ENCODE data around the gene MEA1.
"Not testable (repeated sequence)": the region's sequence is repeated elsewhere in the genome, so short reads cannot be mapped to it uniquely, and the experiment has no call there.

MEA1 gene

GRCh38 chr6:43005844-43006243, 7.9 kb downstream of the MEA1 start:
- Histone ChIP-seq H3K9me3 (ENCODE audit: control insufficient read depth, low read length) (no peaks in the 10 kb centered on the region), H3K4me1 (ENCODE audit: control insufficient read depth, insufficient read depth, low read length) (no peaks in the 10 kb centered on the region), H3K9ac (ENCODE audit: low read length) (no peak overlapping the region), H3K4me3 (ENCODE audit: low read length) (no peak overlapping the region), H3K36me3 (ENCODE audit: control insufficient read depth, insufficient read depth, low read length, severe bottlenecking) (peaks cover 50% of the 10 kb centered on the region), H3K27me3 (replicated peaks; ENCODE audit: control insufficient read depth, insufficient read depth, low read length) (no peaks in the 10 kb centered on the region)
- DNase-seq (ENCODE audit: low read depth): no peak

DNA sequence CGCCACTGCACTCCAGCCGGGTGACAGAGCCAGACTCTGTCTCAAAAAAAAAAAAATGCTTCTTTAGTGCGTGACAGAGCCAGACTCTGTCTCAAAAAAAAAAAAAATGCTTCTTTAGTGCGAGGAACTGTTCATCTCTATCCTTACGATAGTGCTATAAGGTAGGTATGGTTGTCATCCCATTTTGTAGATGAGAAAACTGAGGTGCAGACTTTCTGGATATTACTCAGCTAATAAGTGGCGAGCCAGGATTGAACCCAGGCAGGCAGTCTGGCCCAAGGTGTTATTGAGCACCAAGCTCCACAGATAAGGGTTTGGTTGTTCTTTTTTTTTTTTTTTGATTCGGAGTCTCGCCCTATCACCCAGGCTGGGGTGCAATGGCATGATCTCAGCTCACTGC, 11.9 kb downstream of the MEA1 start:
- Histone ChIP-seq H3K27me3 (replicated peaks; ENCODE audit: control insufficient read depth, insufficient read depth, low read length) (no peaks in the 10 kb centered on the region), H3K4me1 (ENCODE audit: control insufficient read depth, insufficient read depth, low read length) (no peaks in the 10 kb centered on the region)
- DNase-seq (ENCODE audit: low read depth): no peak

DNA sequence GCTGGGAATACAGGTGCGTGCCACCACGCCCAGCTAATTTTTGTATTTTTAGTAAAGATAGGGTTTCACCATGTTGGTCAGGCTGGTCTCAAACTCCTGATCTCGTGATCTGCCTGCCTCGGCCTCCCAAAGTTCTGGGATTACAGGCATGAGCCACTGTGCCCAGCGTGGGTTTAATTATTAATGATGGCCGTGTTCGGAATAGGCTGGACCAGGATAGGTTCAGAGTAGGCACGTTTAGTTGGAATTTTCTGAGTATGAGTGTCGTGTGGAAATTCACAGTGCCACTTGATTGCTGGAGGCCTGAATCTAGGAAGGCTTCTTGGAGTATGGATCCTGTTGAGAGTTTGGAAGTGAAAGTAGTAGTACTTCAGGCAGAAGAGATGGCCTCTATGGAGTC, 15.5 kb downstream of the MEA1 start:
- H3K9me3 ChIP-seq (ENCODE audit: control insufficient read depth, low read length); H3K4me1 ChIP-seq (ENCODE audit: control insufficient read depth, insufficient read depth, low read length); H3K9ac ChIP-seq (ENCODE audit: low read length); H3K36me3 ChIP-seq (ENCODE audit: control insufficient read depth, insufficient read depth, low read length, severe bottlenecking); DNase-seq (ENCODE audit: low read depth); H3K27me3 ChIP-seq (replicated peaks; ENCODE audit: control insufficient read depth, insufficient read depth, low read length); H3K4me3 ChIP-seq (ENCODE audit: low read length): not testable (repeated sequence)

More for the DNA sequence above, 11.9 kb downstream of the MEA1 start:
- Histone ChIP-seq H3K9me3 (ENCODE audit: control insufficient read depth, low read length) (no peaks in the 10 kb centered on the region), H3K9ac (ENCODE audit: low read length) (no peak overlapping the region), H3K4me3 (ENCODE audit: low read length) (no peak overlapping the region), H3K36me3 (ENCODE audit: control insufficient read depth, insufficient read depth, low read length, severe bottlenecking) (peaks cover 15% of the 10 kb centered on the region)

GRCh38 chr6:42996513-42996912, 17.2 kb downstream of the MEA1 start:
- no peaks in the 10 kb centered on the region for H3K27me3 ChIP-seq (replicated peaks; ENCODE audit: control insufficient read depth, insufficient read depth, low read length)
- no peak overlapping the region for H3K9ac ChIP-seq (ENCODE audit: low read length)
- H3K36me3 ChIP-seq (ENCODE audit: control insufficient read depth, insufficient read depth, low read length, severe bottlenecking): peaks cover 1% of the 10 kb centered on the region
- H3K4me3 ChIP-seq (ENCODE audit: low read length): no peak overlapping the region
- DNase-seq (ENCODE audit: low read depth): peak; percentile 24
- H3K4me1 ChIP-seq (ENCODE audit: control insufficient read depth, insufficient read depth, low read length): no peaks in the 10 kb centered on the region
- no peaks in the 10 kb centered on the region for H3K9me3 ChIP-seq (ENCODE audit: control insufficient read depth, low read length)

GRCh38 chr6:42993445-42993844, 20.3 kb downstream of the MEA1 start:
- DNase-seq (ENCODE audit: low read depth): no peak
- no peaks in the 10 kb centered on the region for H3K27me3 ChIP-seq (replicated peaks; ENCODE audit: control insufficient read depth, insufficient read depth, low read length)
- no peaks in the 10 kb centered on the region for H3K9me3 ChIP-seq (ENCODE audit: control insufficient read depth, low read length)
- H3K9ac ChIP-seq (ENCODE audit: low read length): no peak overlapping the region
- H3K4me3 ChIP-seq (ENCODE audit: low read length): no peak overlapping the region
- H3K36me3 ChIP-seq (ENCODE audit: control insufficient read depth, insufficient read depth, low read length, severe bottlenecking): peaks cover 22% of the 10 kb centered on the region
- peaks cover 6% of the 10 kb centered on the region for H3K4me1 ChIP-seq (ENCODE audit: control insufficient read depth, insufficient read depth, low read length)

- Histone ChIP-seq H3K9ac (ENCODE audit: low read length) (no peak overlapping the region), H3K4me3 (ENCODE audit: low read length) (no peak overlapping the region), H3K27me3 (replicated peaks; ENCODE audit: control insufficient read depth, insufficient read depth, low read length) (no peaks in the 10 kb centered on the region), H3K4me1 (ENCODE audit: control insufficient read depth, insufficient read depth, low read length) (peaks cover 34% of the 10 kb centered on the region), H3K9me3 (ENCODE audit: control insufficient read depth, low read length) (no peaks in the 10 kb centered on the region), H3K36me3 (ENCODE audit: control insufficient read depth, insufficient read depth, low read length, severe bottlenecking) (peaks cover 22% of the 10 kb centered on the region)
- no peak for DNase-seq (ENCODE audit: low read depth)
Observed at GRCh38 chr6:42989923-42990322, 23.8 kb downstream of the MEA1 start.

DNA sequence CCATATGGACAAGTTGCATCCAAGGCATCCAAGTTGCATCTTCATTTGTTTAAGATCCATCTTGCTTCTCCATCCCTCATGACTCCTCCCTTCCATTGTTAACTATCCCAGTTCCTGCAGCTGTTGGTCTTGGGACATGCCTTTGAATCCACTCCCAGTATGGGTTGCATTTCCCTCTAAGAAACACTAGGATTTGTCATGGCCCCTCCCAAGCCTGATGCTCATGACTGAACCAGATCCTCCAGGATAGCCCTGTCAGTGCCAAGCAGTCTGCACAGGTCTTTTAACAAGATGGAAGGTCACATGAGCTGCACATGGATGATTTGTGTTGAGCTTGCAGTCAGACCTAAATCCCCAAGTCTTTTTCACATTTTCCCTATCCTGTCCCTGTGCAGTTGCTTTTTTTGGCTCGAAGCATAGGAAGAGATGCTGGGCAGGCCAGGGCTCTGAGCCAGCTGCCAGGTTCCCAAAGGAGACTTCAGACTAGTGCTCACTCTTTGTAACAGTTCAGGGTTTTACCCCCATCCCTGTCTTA, 25.2 kb downstream of the MEA1 start:
- Histone ChIP-seq H3K9ac (ENCODE audit: low read length) (no peak overlapping the region), H3K27me3 (replicated peaks; ENCODE audit: control insufficient read depth, insufficient read depth, low read length) (no peaks in the 10 kb centered on the region), H3K36me3 (ENCODE audit: control insufficient read depth, insufficient read depth, low read length, severe bottlenecking) (peaks cover 22% of the 10 kb centered on the region), H3K4me1 (ENCODE audit: control insufficient read depth, insufficient read depth, low read length) (peaks cover 38% of the 10 kb centered on the region), H3K9me3 (ENCODE audit: control insufficient read depth, low read length) (no peaks in the 10 kb centered on the region), H3K4me3 (ENCODE audit: low read length) (no peak overlapping the region)
- DNase-seq (ENCODE audit: low read depth): peak; percentile 19

DNA sequence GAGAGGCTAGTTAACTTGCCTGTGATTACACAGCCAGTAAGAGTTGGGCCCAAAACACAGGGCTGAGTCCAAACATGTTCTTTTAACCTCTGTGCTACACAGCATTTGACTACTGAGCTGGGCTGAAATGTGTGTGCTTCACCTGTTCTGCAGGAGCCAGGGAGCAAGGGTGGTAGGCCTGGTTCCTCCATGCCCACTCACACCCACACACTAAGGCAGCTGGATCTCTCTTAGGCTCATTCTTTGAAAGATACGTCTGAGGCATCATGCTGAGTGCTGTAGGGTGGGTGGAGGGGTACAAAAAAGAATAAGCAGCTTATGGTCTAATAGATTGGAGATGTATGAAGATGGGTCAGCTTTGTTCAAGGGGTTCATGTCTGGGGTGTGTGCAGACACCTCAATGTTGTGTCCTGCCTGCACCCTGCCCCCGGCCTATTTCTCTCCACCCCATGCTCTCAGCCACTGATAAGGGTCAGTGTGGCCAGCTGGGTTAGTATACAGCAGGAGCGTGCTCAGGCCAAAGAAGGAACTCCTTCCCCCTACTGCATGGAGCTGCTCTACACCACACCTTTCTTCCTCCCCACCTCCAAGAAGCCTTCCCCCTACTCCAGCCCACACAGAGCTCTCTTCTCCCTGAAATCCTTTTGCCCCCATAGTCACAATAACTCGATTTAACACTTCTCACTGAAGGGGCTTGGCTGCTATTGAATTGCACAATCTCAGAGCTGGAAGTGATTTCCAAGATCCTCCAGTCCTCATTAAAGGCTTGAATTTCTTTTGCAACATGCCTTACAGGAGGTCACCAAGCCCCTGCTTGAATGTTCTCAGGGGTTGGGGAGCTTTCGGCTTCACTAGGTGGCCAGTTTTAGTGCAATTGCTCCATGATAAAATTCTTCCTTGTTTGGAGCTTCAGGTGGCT, 26.0 kb downstream of the MEA1 start:
- H3K4me3 ChIP-seq (ENCODE audit: low read length): no peak overlapping the region
- no peaks in the 10 kb centered on the region for H3K9me3 ChIP-seq (ENCODE audit: control insufficient read depth, low read length)
- no peaks in the 10 kb centered on the region for H3K27me3 ChIP-seq (replicated peaks; ENCODE audit: control insufficient read depth, insufficient read depth, low read length)
- peak; percentile 52 for DNase-seq (ENCODE audit: low read depth)
- peaks cover 39% of the 10 kb centered on the region for H3K4me1 ChIP-seq (ENCODE audit: control insufficient read depth, insufficient read depth, low read length)
- H3K36me3 ChIP-seq (ENCODE audit: control insufficient read depth, insufficient read depth, low read length, severe bottlenecking): peaks cover 22% of the 10 kb centered on the region
- H3K9ac ChIP-seq (ENCODE audit: low read length): no peak overlapping the region

DNA sequence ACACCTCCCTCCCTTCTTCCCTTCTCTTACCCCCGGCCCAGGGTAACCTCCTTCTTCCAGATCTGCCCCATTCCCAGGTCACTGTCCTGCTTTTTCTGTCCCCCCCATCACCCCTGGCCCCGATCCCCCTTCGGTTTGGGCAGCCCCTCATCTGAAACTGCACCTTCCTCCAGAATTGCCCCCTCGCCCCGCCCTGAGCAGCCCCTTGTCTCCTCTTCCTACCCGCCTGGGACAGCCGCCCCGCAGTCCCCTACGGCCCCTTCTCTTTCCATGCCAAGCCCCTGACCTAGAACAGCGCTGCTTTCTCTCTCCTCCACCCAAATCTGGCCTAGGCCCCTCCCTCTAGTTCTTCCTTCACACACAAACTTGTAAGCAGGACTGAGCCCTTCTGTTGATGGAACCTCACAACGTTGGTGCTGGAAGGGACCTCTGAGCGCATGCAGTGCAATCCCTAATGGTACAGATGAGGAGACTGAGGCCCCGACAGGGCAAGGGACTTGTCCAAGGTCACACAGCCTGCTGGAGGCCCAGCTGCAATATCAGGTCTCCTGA, 28.7 kb downstream of the MEA1 start:
- Histone ChIP-seq H3K27me3 (replicated peaks; ENCODE audit: control insufficient read depth, insufficient read depth, low read length) (no peaks in the 10 kb centered on the region), H3K36me3 (ENCODE audit: control insufficient read depth, insufficient read depth, low read length, severe bottlenecking) (peaks cover 9% of the 10 kb centered on the region), H3K9ac (ENCODE audit: low read length) (peak overlapping the region; percentile 90), H3K4me1 (ENCODE audit: control insufficient read depth, insufficient read depth, low read length) (peaks cover 40% of the 10 kb centered on the region), H3K4me3 (ENCODE audit: low read length) (peak overlapping the region; percentile 77), H3K9me3 (ENCODE audit: control insufficient read depth, low read length) (no peaks in the 10 kb centered on the region)
- peak; percentile 55 for DNase-seq (ENCODE audit: low read depth)

DNA sequence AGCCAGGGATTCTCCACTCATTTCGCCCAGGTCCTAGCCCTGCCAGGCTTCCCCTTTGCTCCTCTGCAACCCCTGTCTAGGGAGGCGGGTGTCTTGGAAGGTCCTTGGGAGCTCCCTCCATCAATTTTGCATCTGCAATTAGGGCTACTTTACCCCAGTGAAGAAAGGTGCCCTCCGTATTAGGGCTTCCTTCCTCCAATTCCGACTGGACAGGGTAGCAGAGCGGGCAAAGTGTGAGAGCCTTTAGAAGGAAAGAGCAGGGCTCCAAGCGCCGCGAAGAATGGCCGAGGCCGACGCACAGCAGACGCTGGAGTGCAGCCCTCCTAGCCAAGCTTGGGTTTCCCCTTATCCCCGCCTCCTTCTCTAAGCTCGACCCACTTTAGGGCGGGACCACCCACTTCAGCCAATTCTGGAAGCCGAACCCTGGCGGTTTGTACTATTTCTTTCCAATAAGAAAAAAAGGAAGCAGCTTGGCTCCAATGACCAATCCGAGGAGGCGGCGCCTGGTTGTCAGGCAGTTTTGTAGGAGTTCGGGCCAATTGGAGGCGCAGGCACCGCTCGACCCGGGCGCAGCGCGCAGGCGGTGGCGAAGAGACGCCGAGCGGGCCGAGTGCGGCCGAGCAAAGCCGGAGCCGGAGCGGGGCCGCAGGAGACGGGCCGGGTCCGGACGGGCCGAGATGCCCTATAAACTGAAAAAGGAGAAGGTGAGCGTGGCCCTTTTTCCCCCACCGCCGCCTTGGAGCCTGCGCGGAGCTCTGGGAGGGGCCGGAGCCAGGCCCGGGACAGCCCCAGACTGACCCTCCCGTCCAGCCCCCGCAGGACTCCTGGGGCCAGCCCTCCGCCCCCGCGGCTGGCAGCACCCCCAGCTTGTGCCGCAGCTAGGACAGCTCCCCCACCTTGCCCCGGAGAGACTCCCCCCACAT, 29.5 kb downstream of the MEA1 start, which contains the start of gene PPP2R5D:
Gene PPP2R5D, plus strand, starts transcription at position 570 of the 923 bp plus-strand sequence. Its CDS starts 108 bp downstream, at position 678.
- DNase-seq (ENCODE audit: low read depth): peak; percentile 100
- H3K9me3 ChIP-seq (ENCODE audit: control insufficient read depth, low read length): no peaks in the 10 kb centered on the region
- peaks cover 47% of the 10 kb centered on the region for H3K4me1 ChIP-seq (ENCODE audit: control insufficient read depth, insufficient read depth, low read length)

More for the DNA sequence above, 29.5 kb downstream of the MEA1 start, which contains the start of gene PPP2R5D:
- Histone ChIP-seq H3K9ac (ENCODE audit: low read length) (peak within 1 kb of the TSS; percentile 90), H3K4me3 (ENCODE audit: low read length) (peak within 1 kb of the TSS; percentile 77), H3K36me3 (ENCODE audit: control insufficient read depth, insufficient read depth, low read length, severe bottlenecking) (peaks cover 2% of the 10 kb centered on the region), H3K27me3 (replicated peaks; ENCODE audit: control insufficient read depth, insufficient read depth, low read length) (no peaks in the 10 kb centered on the region)
